ENCODE measurements around the gene XRCC4. TPM values are rescaled to one million over a fixed set of nuclear protein-coding genes. Genes with fewer than 3 reads are reported as not detected.

XRCC4 gene
- total RNA-seq, 1 experiment from 2014 or later: 17.1 TPM

DNA sequence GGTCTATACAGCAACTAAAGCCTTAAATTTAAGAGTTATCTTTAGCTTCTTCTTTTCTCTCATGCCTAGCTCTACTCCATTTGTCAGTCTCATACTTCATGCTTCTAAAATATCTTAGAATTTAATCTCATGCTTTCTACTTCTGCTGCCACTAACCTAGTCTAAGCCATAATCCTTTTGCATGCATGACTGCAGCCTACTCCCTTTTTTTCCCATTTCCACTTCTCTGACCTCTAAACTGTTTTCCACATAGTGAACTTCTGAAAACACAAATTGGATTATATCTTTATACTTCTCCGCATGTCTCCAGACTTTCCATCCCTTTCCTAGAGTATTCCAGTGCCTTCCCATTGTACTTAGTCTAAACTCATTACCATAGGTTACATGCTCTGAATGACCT is 193.0 kb downstream of the XRCC4 start:
- no peak for DNase-seq (ENCODE audit: low read depth)

DNA sequence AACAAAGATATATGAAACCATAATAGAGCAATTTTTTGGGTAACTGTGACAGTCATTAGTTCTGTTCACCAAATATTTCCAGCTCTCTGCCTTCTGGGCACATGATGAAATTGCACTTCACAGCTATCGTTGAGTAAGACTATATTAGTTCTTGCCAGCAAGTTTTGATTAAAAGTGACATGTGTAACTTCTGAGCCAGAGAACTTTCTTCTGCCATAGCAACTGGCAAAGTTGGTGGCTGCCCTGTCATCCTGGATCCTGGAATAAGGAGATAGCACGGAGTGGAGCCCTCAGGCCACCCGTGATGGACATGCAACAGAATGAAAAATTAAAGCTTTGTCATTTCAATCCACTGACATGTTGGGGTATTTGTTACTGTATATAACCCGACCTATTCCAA is 199.8 kb downstream of the XRCC4 start:
- DNase-seq (ENCODE audit: low read depth): peak; percentile 12

DNA sequence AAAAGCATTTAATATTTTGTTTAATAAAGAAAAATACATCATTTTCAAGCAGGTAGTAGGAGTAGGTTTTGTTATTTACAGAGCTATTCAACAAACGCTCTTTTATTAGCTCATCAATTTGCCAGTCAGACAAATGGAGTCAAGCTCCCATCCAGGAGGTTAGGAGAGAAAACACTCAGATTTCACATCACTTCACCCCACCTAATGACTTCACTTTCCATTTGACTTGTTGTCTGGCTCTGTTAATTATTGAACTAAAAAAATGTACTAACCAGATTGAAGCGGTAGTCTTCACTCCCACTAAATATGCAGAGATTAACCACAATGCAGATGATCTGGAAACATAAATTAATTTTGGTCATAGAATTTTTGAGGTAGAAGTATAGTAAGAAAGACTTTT is 200.6 kb downstream of the XRCC4 start:
- DNase-seq (ENCODE audit: low read depth): no peak

DNA sequence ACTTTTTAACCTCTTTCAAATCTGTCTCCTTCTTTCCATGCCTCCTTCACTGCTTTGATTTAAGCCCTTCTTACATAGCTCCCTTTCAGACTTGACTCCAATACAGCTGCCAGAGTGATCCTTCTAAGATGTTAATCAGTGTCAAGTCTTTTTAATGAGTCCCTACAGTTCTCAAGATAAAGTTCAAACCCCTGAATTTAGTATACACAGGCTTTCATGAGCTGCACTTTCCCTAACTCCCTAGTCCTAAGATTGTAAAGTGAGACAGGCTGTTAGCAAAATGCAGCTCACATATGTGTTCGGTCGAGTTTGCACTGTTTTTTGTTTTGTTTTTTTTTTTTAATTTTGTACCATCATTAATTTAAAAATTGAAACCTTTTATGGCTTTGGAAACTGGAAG is 203.8 kb downstream of the XRCC4 start:
- DNase-seq (ENCODE audit: low read depth): peak; percentile 9

DNA sequence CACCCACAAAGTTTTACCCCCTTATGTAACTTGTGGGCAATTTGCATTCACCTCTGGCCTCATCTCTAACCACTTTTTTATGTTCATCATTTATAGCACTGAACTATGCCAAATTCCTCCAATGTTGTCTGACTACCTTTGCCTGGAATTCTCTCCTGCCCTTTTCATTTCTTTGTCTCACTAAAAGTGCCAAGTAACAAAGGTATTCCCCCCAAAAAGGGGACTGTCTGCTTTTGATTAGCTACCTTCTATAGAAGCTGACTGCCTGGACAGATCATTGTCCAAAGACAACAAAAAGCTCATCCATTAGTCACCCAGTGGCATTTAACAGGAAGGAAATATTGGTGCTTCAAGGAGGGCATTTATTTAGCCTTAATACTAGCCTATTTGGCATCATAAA is 204.3 kb downstream of the XRCC4 start:
- DNase-seq (ENCODE audit: low read depth): peak; percentile 89

DNA sequence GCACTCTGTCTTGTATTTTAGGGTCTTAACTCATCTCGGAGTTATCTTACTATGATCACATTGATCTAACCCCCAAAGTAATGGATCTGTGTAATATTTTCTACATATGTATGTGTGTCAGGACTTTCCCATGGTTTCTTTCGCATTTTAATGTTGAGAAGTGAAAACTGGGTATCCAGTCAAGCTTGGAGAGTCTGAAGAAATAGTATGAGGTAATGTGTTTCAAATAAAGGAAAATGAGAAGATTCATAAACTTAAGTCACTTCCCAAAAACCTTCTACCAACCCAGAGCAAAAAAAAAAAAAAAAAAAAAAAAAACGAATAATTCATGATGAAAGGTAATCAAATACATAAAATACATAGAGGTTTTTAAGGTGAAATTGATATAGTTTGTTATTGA is 206.4 kb downstream of the XRCC4 start:
- DNase-seq (ENCODE audit: low read depth): no peak

DNA sequence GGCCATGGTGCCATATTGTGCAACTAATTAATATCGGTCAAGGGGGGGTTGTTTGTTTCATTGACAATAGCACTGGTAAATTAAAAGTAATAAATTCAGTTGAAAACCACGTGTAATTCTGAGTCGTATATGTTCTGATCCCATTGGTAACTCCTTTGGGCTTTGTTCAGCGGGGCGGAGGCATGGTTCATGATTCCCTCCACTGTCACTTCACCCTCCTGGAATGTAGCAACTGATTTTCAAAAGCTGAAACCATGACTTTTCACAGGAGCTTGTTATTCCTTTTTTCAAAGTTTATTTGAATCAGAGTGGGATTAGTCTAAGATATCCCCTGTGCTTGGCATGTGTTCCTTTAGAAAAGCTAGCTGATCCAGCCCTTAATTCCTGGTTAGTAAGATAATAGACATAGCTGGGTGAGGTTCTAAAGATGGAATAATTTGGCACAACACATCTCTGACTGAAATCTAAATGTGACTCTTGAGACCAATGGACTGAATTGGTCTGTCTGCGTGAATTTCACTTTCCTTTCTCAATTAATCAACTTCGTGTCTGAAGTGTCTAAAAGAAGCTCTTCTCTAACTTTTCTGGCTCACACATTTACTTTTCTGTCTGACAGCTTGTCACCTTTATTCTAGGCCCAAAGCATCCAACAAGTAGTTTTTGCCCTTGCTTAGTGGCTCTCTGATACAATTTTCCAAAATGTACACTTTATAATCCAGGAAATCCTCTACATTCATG is 208.5 kb downstream of the XRCC4 start:
- DNase-seq (ENCODE audit: low read depth): no peak

DNA sequence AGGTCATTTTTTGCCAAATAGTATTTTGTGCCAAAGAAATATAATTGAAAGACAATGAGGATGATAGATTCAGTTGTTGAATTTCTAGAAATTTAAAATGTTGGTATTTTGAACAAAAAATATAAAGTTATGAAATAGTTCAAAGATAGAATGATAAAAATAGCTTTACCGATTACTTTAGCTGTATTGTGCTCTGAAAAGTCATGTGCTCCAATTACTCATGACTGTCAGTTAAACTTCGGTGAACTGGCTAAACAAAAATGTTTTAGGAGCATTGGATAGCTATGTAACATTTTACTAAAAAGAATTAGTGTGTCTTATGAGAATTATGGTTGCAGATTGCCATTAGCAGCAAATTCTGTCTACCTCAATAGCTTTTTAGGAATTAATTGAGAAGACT is 216.9 kb downstream of the XRCC4 start:
- DNase-seq (ENCODE audit: low read depth): no peak

DNA sequence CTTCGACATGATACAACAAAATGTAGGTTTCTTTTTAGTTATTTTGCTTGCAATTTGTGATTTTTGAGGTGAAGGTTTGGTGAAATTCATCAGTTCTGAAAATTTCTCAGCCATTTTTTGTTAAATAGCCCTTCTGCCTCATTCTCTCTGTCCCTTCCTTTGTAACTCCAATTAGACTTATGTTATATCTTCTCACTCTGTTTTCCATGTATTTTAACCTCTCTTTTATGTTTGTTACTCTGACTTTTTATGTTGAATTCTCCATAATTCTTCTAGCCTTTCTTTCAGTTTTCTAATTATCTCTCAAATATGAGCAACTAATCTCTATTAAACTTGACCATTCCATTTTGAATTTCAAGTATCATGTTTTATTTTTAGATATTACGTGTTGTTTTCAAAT is 222.0 kb downstream of the XRCC4 start:
- DNase-seq (ENCODE audit: low read depth): no peak

DNA sequence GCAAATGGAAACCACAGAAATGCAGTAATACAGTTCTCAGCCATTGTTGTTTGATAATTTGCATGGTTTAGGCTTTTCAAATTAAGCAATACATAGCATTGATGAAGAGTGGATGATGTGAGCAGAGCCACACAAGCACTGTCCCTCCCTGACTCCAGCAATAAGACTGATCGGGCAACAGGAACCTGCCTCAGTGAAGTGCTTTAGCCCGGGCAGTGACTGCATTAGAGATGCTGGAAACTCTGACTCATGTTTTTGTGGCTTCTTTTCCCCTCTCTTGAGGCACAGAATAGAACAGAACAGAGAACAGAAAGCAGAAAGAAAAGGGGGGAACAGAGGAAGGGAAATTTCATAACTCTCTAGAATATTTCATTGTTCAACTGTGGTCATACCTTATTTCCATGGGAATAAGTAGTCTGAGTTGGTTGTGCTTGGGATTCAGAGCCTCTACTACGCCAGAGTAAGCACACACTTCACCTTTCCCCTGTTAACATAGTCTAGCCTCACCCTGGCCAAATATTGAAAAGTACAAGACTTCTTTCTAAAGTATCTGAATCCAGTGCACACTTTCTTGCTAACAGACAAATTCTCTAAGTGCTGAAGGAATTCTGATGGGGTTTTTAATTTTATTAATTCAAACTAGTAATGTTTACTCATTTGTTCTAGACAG is 229.4 kb downstream of the XRCC4 start:
- DNase-seq (ENCODE audit: low read depth): peak; percentile 92

DNA sequence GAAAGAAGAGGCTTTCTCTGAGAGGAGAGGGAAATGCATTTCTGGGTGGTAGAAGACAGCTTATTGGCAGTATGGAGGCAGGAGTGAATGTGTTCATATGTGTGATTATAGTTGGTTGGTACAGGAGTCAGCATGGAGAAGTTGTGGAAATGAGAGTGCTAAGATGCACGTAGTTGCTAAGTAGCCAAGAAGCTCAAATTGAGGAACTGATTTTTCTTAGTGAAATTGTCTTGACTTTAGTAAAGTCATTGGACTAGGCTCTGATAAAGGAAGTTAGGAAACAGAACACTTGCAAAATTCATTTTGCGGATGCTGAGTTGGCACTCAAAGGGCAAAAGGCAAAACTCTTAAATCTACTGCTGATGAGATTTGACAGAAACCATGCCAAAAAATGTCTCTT is 235.3 kb downstream of the XRCC4 start:
- DNase-seq (ENCODE audit: low read depth): no peak

DNA sequence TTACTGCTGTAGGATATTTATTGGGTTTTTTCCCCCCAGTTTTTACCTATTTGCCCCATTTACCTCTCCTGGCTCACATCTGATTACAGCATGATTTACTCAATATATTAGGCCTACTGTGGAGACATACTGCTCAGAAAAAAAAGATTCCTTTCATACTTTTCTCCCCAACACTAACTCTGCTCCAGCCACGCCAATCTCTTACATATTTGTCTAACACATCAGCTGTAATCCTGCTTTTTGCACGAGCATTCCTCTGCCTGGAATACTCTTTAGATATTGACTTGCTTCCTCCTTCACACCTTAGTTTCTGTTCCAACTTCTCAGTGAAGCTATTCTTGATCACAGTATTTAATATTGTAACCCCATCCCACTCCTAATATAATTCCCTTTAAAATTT is 236.1 kb downstream of the XRCC4 start:
- peak; percentile 17 for DNase-seq (ENCODE audit: low read depth)

DNA sequence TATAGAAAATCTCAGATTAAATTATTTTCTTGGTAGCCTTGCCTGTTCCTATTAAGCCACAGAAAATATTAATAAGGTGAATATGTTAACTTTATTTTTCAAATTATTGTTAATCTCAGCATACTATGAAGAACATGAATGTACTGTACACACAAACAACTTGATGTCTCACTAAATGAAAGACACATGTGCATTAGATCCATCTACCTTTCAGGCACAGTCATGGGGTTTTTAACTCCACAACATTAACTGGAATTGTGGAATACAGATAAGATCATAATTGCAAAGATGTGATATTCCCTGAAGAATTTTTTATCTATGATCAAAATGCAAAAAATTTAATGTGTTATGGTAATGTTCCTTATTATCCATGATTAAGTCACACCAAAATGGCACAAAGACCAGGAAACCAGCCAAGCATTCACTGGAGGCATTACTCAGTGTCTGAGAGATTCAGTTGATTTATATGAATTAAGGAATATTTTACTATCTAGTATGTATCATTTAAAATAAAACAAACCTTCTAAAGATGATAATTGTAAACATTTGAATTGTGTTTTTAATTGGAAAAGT is 244.2 kb downstream of the XRCC4 start:
- DNase-seq (ENCODE audit: low read depth): peak; percentile 69

DNA sequence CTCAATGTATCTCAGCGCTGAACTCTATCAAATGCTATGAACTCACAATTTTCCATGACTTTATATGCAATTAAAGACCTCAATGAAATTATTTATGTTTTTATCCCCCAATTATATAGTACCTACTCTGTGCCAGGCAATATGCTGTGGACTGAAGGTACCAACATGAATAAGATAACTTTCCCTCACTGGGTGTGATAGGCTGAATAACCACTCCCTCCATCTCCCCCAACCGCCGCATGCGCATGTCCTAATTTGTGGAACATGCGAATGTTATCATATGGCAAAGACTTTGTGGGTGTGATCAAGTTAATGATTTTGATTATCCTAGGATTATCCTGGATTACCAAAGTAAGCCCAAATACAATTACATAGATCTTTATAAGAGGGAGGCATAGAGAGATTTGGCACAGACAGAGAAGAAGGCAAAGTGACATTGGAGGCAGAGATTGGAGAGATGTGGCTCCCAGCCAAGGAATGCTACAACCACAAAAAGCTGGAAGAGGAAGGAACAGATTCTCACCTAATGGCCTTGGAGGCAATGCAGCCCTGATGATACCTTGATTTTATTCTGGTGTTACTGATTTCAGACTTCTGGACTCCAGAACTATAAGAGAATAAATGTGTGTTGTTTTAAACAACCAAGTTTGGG is 245.1 kb downstream of the XRCC4 start:
- DNase-seq (ENCODE audit: low read depth): peak; percentile 78

DNA sequence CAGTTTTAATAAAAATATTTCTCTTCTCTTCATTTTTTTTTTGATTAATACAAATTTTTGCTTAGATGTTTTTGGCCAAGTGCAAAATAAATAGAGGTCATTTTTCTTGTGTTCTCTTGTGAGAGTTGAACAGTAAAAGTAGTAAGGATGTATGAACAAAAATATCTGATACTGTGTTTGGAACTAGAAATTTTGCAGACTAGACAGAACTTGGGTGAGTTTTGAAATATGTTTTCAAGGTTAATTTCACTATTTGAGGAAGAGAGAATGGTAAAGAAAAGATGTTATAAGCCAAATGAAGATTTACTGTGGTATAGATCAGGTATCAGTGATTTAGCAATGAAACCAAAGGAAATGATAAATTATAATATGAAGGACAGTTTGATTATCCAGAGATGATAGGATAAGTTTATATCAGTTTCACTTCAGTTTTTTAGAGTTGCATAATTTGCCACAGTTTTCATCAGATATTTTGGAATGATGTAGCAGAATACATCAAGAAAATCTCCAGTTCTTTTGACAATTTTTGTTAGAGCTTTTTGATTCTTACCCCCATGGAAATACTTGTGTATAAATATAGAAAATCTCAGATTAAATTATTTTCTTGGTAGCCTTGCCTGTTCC is 246.3 kb downstream of the XRCC4 start:
- no peak for DNase-seq (ENCODE audit: low read depth)

DNA sequence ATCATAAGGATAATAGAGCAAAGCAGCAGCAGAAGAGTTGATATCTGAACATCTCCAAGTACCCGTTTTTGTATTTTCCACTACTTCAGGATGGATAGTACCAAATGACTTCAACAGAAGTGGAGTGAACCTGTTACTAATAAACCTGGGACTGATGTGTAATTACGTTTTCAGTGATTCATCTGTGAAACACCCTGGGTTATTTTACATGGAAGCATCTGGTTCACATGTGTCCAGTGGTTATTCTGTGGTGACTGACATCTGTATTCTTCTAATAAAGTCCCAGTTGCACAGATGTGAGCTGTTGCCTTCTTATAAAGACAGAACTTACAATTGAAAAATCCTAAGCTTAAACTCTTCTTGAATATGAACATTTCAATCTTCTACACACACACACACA is 254.5 kb downstream of the XRCC4 start:
- no peak for DNase-seq (ENCODE audit: low read depth)

DNA sequence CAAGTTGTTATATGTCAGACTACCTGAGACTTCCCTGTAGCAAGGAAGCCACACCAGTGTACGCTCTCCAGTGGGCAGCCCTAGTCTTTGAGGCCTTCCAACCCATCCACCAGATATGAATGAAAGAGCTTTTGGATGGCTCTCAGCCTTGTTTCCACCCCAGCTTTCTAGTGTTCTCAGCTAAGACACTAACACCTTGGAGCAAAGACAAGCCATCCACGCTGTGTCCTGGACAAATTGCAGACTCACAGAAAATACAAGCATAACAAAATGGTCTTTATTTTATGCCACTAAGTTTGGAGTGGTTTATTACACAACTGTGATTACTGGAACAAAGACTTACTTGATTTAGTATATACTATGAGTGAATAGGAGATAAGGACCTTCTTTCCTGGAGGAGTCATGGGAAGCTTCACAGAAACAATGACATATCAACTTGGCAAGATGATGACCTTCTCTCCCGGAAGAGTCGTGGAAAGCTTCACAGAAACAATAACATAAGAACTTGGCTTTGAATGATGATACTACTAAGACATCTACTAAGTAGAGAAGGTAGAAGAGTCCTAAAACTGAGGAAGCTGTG is 260.2 kb downstream of the XRCC4 start:
- DNase-seq (ENCODE audit: low read depth): no peak

DNA sequence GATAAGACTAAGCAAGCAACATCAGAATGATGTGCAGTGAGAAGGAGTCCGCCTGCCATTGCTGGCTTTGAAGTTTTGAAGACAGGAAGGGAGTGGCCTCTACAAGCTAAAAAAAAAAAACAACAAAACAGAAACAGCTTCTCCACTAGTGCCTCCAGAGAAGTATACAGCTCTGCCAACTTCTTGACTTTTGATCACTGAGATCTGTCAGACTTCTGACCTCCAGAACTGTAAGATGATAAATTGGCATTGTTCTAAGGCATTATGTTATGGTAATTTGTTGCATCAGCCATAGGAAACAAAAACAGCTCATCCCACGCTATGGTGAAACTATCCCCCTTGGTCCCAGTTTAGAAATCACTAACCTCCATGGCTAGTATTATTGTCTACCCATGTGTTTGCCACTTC is 263.2 kb downstream of the XRCC4 start:
- DNase-seq (ENCODE audit: low read depth): no peak

DNA sequence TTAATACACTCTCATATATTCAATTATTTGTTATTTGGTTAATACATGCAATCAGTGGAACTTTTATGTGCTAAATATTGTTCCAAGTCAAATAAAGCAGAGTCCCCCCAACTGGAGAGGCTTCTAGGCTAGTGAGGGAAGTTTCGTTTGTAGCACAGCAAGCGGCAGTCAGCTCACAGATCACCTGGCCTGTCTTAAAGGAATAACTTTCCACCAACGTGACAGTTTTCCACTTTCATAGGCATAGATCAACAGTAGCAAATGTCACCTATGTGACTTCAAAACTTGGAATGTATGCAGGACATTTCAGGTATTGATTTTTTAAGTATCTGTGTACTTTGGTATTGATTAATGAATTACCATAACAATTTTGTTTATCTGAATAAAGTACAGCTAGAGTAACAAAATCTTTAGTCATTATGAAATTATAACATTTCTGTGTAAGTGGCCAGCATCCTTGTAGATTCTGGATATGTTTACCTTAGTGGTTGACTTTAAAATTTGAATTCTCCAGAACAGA is 264.5 kb downstream of the XRCC4 start:
- no peak for DNase-seq (ENCODE audit: low read depth)

DNA sequence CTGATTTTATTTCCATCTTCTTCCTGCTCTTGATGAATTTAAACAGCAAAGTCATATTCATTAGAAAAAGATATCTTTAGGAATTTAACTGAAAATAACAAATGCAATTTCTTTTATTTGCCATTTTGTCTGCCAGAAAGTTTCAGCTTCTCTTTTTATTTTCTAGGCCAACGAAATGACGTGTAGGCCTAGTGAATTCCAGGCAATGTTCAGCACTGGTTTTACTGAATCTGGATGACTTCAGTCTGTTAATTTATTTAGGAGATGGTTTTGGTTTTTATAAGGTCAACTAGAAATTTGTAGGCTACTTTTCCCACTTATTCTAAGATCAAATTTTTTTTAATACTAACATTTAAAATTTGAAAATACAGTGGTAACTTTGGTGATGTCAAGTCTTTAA is 265.1 kb downstream of the XRCC4 start:
- DNase-seq (ENCODE audit: low read depth): no peak

DNA sequence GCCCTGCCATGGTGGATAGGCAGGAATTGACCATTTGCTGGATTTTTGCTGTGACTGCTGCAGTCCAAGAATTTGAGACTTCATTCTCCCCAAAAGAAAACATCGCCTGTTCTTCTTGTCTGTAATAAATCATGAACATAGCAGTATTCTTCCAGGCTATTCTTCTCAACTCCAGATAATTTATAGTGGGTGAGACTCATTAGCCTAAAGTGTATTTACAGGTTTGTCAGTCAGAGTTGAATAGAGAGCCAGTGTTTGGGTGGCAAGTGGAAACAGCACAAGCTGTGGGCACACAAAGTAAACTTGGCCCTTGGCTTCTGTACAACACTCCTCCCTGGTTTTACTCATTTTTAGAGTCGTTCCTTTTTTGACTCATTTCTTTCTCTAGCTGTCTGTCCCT is 266.0 kb downstream of the XRCC4 start:
- no peak for DNase-seq (ENCODE audit: low read depth)

DNA sequence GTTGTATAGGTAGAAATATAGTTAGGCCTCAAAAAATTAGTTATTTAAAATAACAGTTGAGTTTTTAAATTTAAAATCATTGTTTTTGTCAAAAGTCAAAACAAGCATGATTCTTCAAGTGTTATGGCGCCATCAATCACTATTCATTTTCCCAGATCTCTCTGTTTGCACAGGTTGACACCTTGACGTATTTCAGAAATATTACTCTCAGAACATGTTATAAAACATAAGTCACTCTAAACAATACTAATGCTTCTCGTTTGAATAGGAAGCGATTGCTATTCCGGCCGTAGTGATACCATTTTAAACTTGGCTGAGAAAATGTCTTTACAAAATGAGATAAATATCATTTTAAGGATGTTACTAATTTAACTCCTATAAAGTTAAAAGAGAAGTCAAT is 268.1 kb downstream of the XRCC4 start:
- DNase-seq (ENCODE audit: low read depth): no peak

All from M059J (cell line).